SH-SY5Y (cell line): Measurements from ENCODE around the gene C6orf15.

Experiments used
- GATA2 ChIP-seq: IDR thresholded peaks from 2 replicates; pipeline ENCODE4 v1.6.1; 2011; ENCODE audit warnings: mild to moderate bottlenecking, low read depth, low read length
- GATA3 ChIP-seq: IDR thresholded peaks from 2 replicates; pipeline ENCODE4 v1.6.1; 2011; ENCODE audit warnings: low read depth, mild to moderate bottlenecking, low read length, moderate library complexity

C6orf15 gene

GRCh38 chr6:31075528-31075927, 36.8 kb downstream of the C6orf15 start:
- TF ChIP-seq GATA3 (no peak), GATA2 (no peak)

- TF ChIP-seq GATA2 (no peak), GATA3 (no peak)
Observed at GRCh38 chr6:31074401-31074800, 38.0 kb downstream of the C6orf15 start.

- TF ChIP-seq GATA2 (no peak), GATA3 (no peak)
Observed at GRCh38 chr6:31070711-31071197, 41.6 kb downstream of the C6orf15 start.

DNA sequence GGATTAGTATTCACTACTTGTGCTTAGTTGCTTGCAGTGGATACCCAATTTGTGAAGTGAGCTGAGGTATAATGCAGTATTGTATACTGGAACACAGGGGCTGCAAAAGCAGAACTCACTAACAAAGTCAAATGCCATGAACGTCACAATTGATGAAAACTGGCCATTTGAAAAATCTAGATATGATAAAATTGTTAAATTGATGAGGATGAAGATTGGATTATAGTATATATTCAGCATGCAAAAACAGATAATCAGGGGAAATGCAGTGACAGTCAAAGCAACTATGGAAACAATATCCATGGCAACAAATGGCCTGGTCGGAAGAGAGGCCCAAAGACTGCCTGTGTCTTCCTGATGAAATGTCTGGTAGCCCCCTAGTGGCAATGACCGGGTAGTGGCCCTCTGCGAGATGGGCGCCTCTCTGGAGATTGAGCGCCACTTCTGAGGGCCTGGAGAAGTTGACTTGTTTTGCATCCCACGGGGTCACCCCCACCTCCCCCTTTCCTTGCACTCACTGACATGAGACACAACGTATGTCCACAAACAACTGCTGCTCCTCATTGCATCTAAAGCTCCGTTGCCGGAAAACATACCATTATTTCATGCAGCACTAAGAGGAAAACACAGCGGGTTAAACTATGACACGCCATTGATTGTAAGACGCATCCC, 43.6 kb downstream of the C6orf15 start:
- TF ChIP-seq GATA3, result no peak
- TF ChIP-seq GATA2, result no peak

GRCh38 chr6:31065556-31065955, 46.8 kb downstream of the C6orf15 start:
- TF ChIP-seq GATA3, result no peak
- TF ChIP-seq GATA2, result no peak

DNA sequence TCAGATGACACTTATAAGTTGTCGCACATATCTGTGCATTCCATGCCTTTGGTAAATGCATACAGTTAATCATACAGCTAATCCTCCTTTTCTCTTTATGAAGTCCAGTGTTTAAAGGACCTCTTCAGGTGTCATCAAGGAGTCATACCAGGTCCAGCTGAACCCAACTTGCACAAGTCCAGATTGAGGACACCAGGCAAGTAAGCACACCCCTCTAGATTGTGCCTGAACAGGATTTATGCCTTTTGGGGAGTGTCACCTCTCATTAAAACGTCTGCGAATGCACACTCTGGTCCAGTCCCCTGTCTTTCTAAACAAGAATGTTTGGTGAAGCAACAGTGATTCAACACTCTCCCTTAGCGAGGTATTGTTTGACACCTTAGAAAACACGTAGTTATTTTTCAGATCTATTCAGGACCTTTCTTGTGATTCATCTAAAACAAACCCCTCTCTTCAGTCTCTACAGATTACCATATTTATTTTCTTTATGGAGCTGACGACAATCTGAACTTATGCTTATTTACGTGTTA, 48.4 kb downstream of the C6orf15 start:
- TF ChIP-seq GATA3, result no peak
- no peak for TF ChIP-seq GATA2
